HCT116 (cell line): ENCODE measurements around the gene FXYD4. TPM values are rescaled to one million over a fixed set of nuclear protein-coding genes. Genes with fewer than 3 reads are reported as not detected.

Experiments used
- ATAC-seq: fragments of 200-7000 bp; cut with Tn5 transposase; 2 replicates; pipeline ENCODE4 v1.9.1; 2020; ENCODE audit warnings: mild to moderate bottlenecking, moderate library complexity
- BruUV-seq: library from RNA; stranded (reverse); fragments of 400-500 nt; replicated peaks from 2 replicates; lab custom pipeline; 2021; lab: Mats Ljungman, UMichigan
- CTCF ChIA-PET: fragments of 300-600 bp; sonication (Branson Sonifier 250); formaldehyde crosslinking; loops from one replicate; lab custom pipeline; 2021; ENCODE audit warnings: antibody characterized with exemption; lab: Charles Lee
- POLR2A ChIA-PET: fragments of 300-600, 350-600 bp; sonication (Branson Sonifier 250); formaldehyde crosslinking; loops from one replicate; lab custom pipeline; 2021; ENCODE audit warnings: antibody characterized with exemption; lab: Charles Lee
- RAD21 ChIA-PET, 2 experiments: fragments of 300-600 bp; sonication (Branson Sonifier 250); formaldehyde crosslinking; loops; one replicate each; lab custom pipeline; 2023; ENCODE audit warnings: low total read pairs in 2 of 2; ENCODE audit not compliant: uncharacterized antibody in 2 of 2, unreplicated experiment in 2 of 2, low non-redundant PET in 1 of 2; lab: Charles Lee
- DNase-seq: peaks from one replicate; pipeline ENCODE4 v3.0.0-alpha.2; 2010; ENCODE audit warnings: low read depth, low spot score
- H2AFZ ChIP-seq: fragments of 200-600 bp; shearing (Covaris generic), sonication (generic); 2 replicates; pipeline ENCODE4 v1.6.1; 2017; ENCODE audit warnings: low read depth, mixed run types, mixed read lengths, antibody characterized with exemption, low read length; ENCODE audit not compliant: poor library complexity, severe bottlenecking
- H3K27ac ChIP-seq: 2 replicates; pipeline ENCODE4 v1.5.1; 2012; ENCODE audit warnings: low read depth, low read length
- H3K27me3 ChIP-seq: fragments of 200-600 bp; sonication (generic); 2 replicates; pipeline ENCODE4 v1.6.1; 2016; ENCODE audit warnings: mixed run types, low read length, mixed read lengths; ENCODE audit not compliant: insufficient read depth
- H3K36me3 ChIP-seq, 2 experiments: fragments of 200-500 bp in 1 of 2; fragments of 200-600 bp in 1 of 2; sonication (Bioruptor generic) in 1 of 2; sonication (generic) in 1 of 2; 2 replicates each; pipeline versions ENCODE4 v1.5.1 to v1.6.1; 2014 to 2016; ENCODE audit warnings: low read length in 2 of 2, inconsistent platforms in 1 of 2, mixed read lengths in 1 of 2, mixed run types in 1 of 2; ENCODE audit not compliant: insufficient read depth in 2 of 2, control insufficient read depth in 1 of 2
- H3K4me1 ChIP-seq, 2 experiments: fragments of 200-600 bp in 1 of 2; sonication (generic) in 1 of 2; 2 replicates each; pipeline versions ENCODE4 v1.5.1 to v1.6.1; 2012 to 2017; ENCODE audit warnings: low read length in 2 of 2, inconsistent platforms in 1 of 2, mild to moderate bottlenecking in 1 of 2, mixed read lengths in 1 of 2, mixed run types in 1 of 2, moderate library complexity in 1 of 2; ENCODE audit not compliant: insufficient read depth in 2 of 2, control insufficient read depth in 1 of 2
- H3K4me2 ChIP-seq: fragments of 200-600 bp; sonication (generic); 2 replicates; pipeline ENCODE4 v1.6.1; 2017; ENCODE audit warnings: mixed run types, low read length, mixed read lengths
- H3K4me3 ChIP-seq, 2 experiments: fragments of 200-600 bp in 1 of 2; sonication (generic) in 1 of 2; replicated peaks in 1 of 2; 2 replicates each; pipeline ENCODE4 v1.5.1; 2011 to 2016; ENCODE audit warnings: low read length in 2 of 2, control low read depth in 1 of 2, low read depth in 1 of 2, mild to moderate bottlenecking in 1 of 2, mixed read lengths in 1 of 2, mixed run types in 1 of 2
- H3K79me2 ChIP-seq: fragments of 200-600 bp; sonication (generic); 2 replicates; pipeline ENCODE4 v1.6.1; 2017; ENCODE audit warnings: mild to moderate bottlenecking, mixed run types, low read length, moderate library complexity, mixed read lengths; ENCODE audit not compliant: insufficient read depth
- H3K9ac ChIP-seq: fragments of 200-600 bp; sonication (generic); 2 replicates; pipeline ENCODE4 v1.6.1; 2016; ENCODE audit warnings: low read length, mixed read lengths
- H3K9me2 ChIP-seq: fragments of 200-600 bp; sonication (generic), shearing (Covaris generic); 2 replicates; pipeline ENCODE4 v1.6.1; 2017; ENCODE audit warnings: mixed run types, mild to moderate bottlenecking, moderate library complexity; ENCODE audit not compliant: insufficient read depth
- H3K9me3 ChIP-seq, 2 experiments: fragments of 200-500 bp in 1 of 2; fragments of 200-600 bp in 1 of 2; sonication (Bioruptor generic) in 1 of 2; sonication (generic) in 1 of 2; 2 replicates each; pipeline ENCODE4 v1.6.1; 2014 to 2017; ENCODE audit warnings: low read length in 2 of 2, mixed read lengths in 2 of 2, inconsistent platforms in 1 of 2, low read depth in 1 of 2, mild to moderate bottlenecking in 1 of 2, mixed run types in 1 of 2, moderate library complexity in 1 of 2; ENCODE audit not compliant: control insufficient read depth in 1 of 2, insufficient read depth in 1 of 2
- H4K20me1 ChIP-seq: fragments of 200-600 bp; sonication (generic), shearing (Covaris generic); 2 replicates; pipeline ENCODE4 v1.6.1; 2017; ENCODE audit warnings: mixed run types, mild to moderate bottlenecking, moderate library complexity; ENCODE audit not compliant: insufficient read depth
- CBX3 ChIP-seq: IDR thresholded peaks from 2 replicates; pipeline ENCODE4 v1.6.1; 2012; ENCODE audit warnings: low read depth
- CEBPB ChIP-seq: IDR thresholded peaks from 2 replicates; pipeline ENCODE4 v1.6.1; 2012; ENCODE audit warnings: low read depth
- ELF1 ChIP-seq: IDR thresholded peaks from 2 replicates; pipeline ENCODE4 v1.6.1; 2012; ENCODE audit warnings: low read depth, borderline replicate concordance
- EZH2 ChIP-seq: fragments of 200-600 bp; sonication (generic); IDR thresholded peaks from 2 replicates; pipeline ENCODE4 v1.6.1; 2017; ENCODE audit warnings: antibody characterized with exemption, mixed run types
- EZH2phosphoT487 ChIP-seq: fragments of 200-600 bp; IDR thresholded peaks from 2 replicates; pipeline ENCODE4 v1.6.1; 2018; ENCODE audit warnings: antibody characterized with exemption, borderline replicate concordance
- POLR2A ChIP-seq: IDR thresholded peaks from 2 replicates; pipeline ENCODE4 v1.7.0; 2011; ENCODE audit warnings: borderline replicate concordance; ENCODE audit not compliant: insufficient read depth, insufficient read length; ENCODE audit errors: extremely low read depth
- RAD21 ChIP-seq: IDR thresholded peaks from 2 replicates; pipeline ENCODE4 v1.6.1; 2012; ENCODE audit warnings: low read depth, mild to moderate bottlenecking
- SIN3A ChIP-seq: IDR thresholded peaks from 2 replicates; pipeline ENCODE4 v1.6.1; 2012; ENCODE audit warnings: low read depth
- SP1 ChIP-seq: IDR thresholded peaks from 2 replicates; pipeline ENCODE4 v1.6.1; 2012; ENCODE audit warnings: low read depth
- SRF ChIP-seq: IDR thresholded peaks from 2 replicates; pipeline ENCODE4 v1.6.1; 2012; ENCODE audit warnings: low read depth
- TCF7L2 ChIP-seq: IDR thresholded peaks from 2 replicates; pipeline ENCODE4 v1.7.0; 2011; ENCODE audit warnings: borderline replicate concordance, inconsistent platforms; ENCODE audit not compliant: insufficient read depth, insufficient read length; ENCODE audit errors: extremely low read depth
- YY1 ChIP-seq: IDR thresholded peaks from 2 replicates; pipeline ENCODE4 v1.6.1; 2011; ENCODE audit warnings: low read length, low read depth, moderate library complexity, mild to moderate bottlenecking; ENCODE audit not compliant: insufficient replicate concordance; ENCODE audit errors: extremely low read depth
- ZNF274 ChIP-seq: fragments of 200-500 bp; sonication (Bioruptor generic); IDR thresholded peaks from 2 replicates; pipeline ENCODE4 v1.6.1; 2014; ENCODE audit warnings: mild to moderate bottlenecking, low read depth, low read length, inconsistent platforms
- intact Hi-C: fragments of 100-400 bp; cut with micrococcal nuclease; formaldehyde crosslinking; loops from 2 replicates; pipeline ENCODE4 v1.10.0; 2022
- total RNA-seq: library from RNA; stranded (reverse); gene quantifications from one replicate; pipeline ENCODE4 v1.2.1, GENCODE V29; 2021; ENCODE audit not compliant: unreplicated experiment
- TF ChIP-seq, protein P1 (sequence below), 3 experiments: fragments of 200-600 bp in 1 of 3; sonication (generic) in 1 of 3; IDR thresholded peaks in 2 of 3; conservative IDR thresholded peaks in 1 of 3; 2 replicates each; pipeline ENCODE4 v1.5.1; 2012 to 2017; ENCODE audit warnings: low read depth in 2 of 3, low read length in 2 of 3, antibody characterized with exemption in 1 of 3, borderline replicate concordance in 1 of 3, control low read depth in 1 of 3, mild to moderate bottlenecking in 1 of 3, mixed read lengths in 1 of 3, mixed run types in 1 of 3, moderate library complexity in 1 of 3; ENCODE audit not compliant: insufficient read depth in 1 of 3
- TF ChIP-seq, protein P2 (sequence below): IDR thresholded peaks from 2 replicates; pipeline ENCODE4 v1.6.1; 2012
- TF ChIP-seq, protein P3 (sequence below): IDR thresholded peaks from 2 replicates; pipeline ENCODE4 v1.6.1; 2012; ENCODE audit warnings: low read depth
- TF ChIP-seq, protein P4 (sequence below): IDR thresholded peaks from 2 replicates; pipeline ENCODE4 v1.6.1; 2012

FXYD4 gene
- total RNA-seq, 1 experiment from 2014 or later: 0.71 TPM

DNA sequence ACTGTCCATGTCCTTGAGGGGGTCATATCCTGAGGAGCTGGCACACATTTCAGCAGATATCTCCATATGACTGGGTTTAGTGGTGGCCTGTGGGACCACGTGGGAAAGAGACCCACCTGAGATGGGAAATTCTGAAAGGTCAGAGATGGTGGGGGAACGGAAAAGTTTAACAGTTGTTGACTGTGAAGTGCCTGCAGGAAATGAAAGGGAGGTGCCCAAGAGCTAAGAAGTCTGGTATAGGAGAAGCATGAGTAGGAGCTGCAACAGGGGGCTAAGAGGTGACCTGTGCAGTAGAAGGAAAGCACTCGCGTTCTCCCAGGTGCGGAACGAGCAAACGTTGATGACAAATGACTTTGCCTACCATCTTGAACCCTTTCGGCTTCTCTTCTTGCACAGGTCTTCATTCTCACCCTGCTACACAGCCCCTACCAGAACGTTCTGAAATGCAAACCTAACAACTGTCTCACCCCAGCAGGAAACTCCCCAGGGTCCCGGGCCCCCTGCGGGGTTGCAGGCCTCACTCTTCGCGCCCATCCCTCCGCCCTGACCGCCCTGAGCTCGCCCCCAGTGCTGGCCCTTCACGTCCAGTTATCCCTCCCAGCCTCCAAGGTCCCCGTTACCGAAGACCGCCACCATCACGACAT lies 9.8 kb upstream of the FXYD4 start:
- Histone ChIP-seq H3K27ac (peak overlapping the region; percentile 79), H3K9me3 (no peaks in the 10 kb centered on the region), H3K4me1 (peaks cover 7 to 28% of the 10 kb centered on the region in 2 experiments), H3K9me2 (no peaks in the 10 kb centered on the region), H3K4me3 (peak overlapping the region; percentile 87 to 92), H3K36me3 (no peaks in the 10 kb centered on the region), H4K20me1 (no peaks in the 10 kb centered on the region), H3K27me3 (no peaks in the 10 kb centered on the region), H3K4me2 (peak overlapping the region; percentile 94), H2AFZ (peak overlapping the region; percentile 5), H3K79me2 (peaks cover 6% of the 10 kb centered on the region; the same call in 1 of the 2 replicates), H3K9ac (peak overlapping the region; percentile 82)
- ChIA-PET POLR2A (no interaction called here), CTCF (no interaction called here), RAD21 (no interaction called here)
- intact Hi-C loops: no loop called here
- BruUV-seq: TSS peak; percentile 93
- DNase-seq (no peak), ATAC-seq (0 out of 2 replicates have a peak, but pooled peaks have one; percentile 0)
- no peak for TF ChIP-seq SIN3A
- no peak for TF ChIP-seq TCF7L2
- TF ChIP-seq EZH2phosphoT487: no peak
- TF ChIP-seq, protein P1, sequence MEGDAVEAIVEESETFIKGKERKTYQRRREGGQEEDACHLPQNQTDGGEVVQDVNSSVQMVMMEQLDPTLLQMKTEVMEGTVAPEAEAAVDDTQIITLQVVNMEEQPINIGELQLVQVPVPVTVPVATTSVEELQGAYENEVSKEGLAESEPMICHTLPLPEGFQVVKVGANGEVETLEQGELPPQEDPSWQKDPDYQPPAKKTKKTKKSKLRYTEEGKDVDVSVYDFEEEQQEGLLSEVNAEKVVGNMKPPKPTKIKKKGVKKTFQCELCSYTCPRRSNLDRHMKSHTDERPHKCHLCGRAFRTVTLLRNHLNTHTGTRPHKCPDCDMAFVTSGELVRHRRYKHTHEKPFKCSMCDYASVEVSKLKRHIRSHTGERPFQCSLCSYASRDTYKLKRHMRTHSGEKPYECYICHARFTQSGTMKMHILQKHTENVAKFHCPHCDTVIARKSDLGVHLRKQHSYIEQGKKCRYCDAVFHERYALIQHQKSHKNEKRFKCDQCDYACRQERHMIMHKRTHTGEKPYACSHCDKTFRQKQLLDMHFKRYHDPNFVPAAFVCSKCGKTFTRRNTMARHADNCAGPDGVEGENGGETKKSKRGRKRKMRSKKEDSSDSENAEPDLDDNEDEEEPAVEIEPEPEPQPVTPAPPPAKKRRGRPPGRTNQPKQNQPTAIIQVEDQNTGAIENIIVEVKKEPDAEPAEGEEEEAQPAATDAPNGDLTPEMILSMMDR (IDR thresholded peaks at IDR 0.05 in 2 of 3, conservative IDR thresholded peaks at IDR 0.05 in 1 of 3; ENCODE audit: borderline replicate concordance in 1 of 3, insufficient read depth in 1 of 3, low read depth in 2 of 3, low read length in 2 of 3): no peak
- TF ChIP-seq, protein P2, sequence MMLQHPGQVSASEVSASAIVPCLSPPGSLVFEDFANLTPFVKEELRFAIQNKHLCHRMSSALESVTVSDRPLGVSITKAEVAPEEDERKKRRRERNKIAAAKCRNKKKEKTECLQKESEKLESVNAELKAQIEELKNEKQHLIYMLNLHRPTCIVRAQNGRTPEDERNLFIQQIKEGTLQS: no peak
- TF ChIP-seq RAD21: no peak
- no peak for TF ChIP-seq YY1
- TF ChIP-seq CEBPB: no peak
- TF ChIP-seq, protein P3, sequence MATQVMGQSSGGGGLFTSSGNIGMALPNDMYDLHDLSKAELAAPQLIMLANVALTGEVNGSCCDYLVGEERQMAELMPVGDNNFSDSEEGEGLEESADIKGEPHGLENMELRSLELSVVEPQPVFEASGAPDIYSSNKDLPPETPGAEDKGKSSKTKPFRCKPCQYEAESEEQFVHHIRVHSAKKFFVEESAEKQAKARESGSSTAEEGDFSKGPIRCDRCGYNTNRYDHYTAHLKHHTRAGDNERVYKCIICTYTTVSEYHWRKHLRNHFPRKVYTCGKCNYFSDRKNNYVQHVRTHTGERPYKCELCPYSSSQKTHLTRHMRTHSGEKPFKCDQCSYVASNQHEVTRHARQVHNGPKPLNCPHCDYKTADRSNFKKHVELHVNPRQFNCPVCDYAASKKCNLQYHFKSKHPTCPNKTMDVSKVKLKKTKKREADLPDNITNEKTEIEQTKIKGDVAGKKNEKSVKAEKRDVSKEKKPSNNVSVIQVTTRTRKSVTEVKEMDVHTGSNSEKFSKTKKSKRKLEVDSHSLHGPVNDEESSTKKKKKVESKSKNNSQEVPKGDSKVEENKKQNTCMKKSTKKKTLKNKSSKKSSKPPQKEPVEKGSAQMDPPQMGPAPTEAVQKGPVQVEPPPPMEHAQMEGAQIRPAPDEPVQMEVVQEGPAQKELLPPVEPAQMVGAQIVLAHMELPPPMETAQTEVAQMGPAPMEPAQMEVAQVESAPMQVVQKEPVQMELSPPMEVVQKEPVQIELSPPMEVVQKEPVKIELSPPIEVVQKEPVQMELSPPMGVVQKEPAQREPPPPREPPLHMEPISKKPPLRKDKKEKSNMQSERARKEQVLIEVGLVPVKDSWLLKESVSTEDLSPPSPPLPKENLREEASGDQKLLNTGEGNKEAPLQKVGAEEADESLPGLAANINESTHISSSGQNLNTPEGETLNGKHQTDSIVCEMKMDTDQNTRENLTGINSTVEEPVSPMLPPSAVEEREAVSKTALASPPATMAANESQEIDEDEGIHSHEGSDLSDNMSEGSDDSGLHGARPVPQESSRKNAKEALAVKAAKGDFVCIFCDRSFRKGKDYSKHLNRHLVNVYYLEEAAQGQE: no peak
- TF ChIP-seq CBX3: no peak
- no peak for TF ChIP-seq POLR2A
- TF ChIP-seq, protein P4, sequence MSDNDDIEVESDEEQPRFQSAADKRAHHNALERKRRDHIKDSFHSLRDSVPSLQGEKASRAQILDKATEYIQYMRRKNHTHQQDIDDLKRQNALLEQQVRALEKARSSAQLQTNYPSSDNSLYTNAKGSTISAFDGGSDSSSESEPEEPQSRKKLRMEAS: no peak
- TF ChIP-seq ZNF274: no peak
- TF ChIP-seq EZH2: no peak
- no peak for TF ChIP-seq SP1
- no peak for TF ChIP-seq ELF1
- no peak for TF ChIP-seq SRF
